ENCODE data around the gene KRT7. TPM values are rescaled to one million over a fixed set of nuclear protein-coding genes. Genes with fewer than 3 reads are reported as not detected.

Gene KRT7
- total and polyA plus RNA-seq, 12 donors, result 0.33 to 34.8 (median 8.4) TPM

GRCh38 chr12:52231305-52232202, 1.5 kb upstream of the KRT7 start:
- intact Hi-C loops (cut with DNase I), result loop anchor here (5.0 kb wide), 2 partner anchors 46 to 96 kb away; no protein-coding TSS in a partner anchor
- no peak for TF ChIP-seq CTCF (IDR thresholded peaks at IDR 0.05)
- no peak for TF ChIP-seq POLR2A (IDR thresholded peaks at IDR 0.05)
- 75 to 85% (median 78%) methylated on average over 13 to 16 of the region's 16 CpGs for WGBS, 4 donors
- Histone ChIP-seq H3K4me1 (replicated peaks in 1 of 2) (peaks cover 0 to 7% of the 10 kb centered on the region in 2 donors), H3K27me3 (peaks cover 20% of the 10 kb centered on the region), H3K9me3 (replicated peaks in 1 of 3) (no peaks in the 10 kb centered on the region), H3K4me3 (no peak overlapping the region), H3K27ac (peak overlapping the region in 1 of 5 donors; percentile 34), H3K36me3 (replicated peaks in 1 of 2) (no peaks in the 10 kb centered on the region)
- no peak for DNase-seq

- intact Hi-C loops (cut with DNase I), result loop anchor here (5.0 kb wide), 2 partner anchors 45 to 95 kb away; no protein-coding TSS in a partner anchor
These were observed 805 bp upstream of the KRT7 start for GRCh38 chr12:52232203-52232673.

GRCh38 chr12:52233462-52234207, 592 bp downstream of the KRT7 start:
- no peaks in the 10 kb centered on the region for H3K9me3 ChIP-seq (replicated peaks in 1 of 3)
- 35 to 74% (median 44%) methylated on average over 8 to 40 of the region's 40 CpGs for WGBS, 4 donors
- peaks cover 20% of the 10 kb centered on the region for H3K27me3 ChIP-seq
- no peak for TF ChIP-seq POLR2A (IDR thresholded peaks at IDR 0.05)
- TF ChIP-seq CTCF (IDR thresholded peaks at IDR 0.05), result no peak
- intact Hi-C loops (cut with DNase I), result loop anchor here (5.0 kb wide), 2 partner anchors 44 to 94 kb away; no protein-coding TSS in a partner anchor
- peaks cover 0 to 7% of the 10 kb centered on the region in 2 donors for H3K4me1 ChIP-seq (replicated peaks in 1 of 2)
- no peaks in the 10 kb centered on the region for H3K36me3 ChIP-seq (replicated peaks in 1 of 2)
- DNase-seq, result peak in 1 of 7 donors; percentile 12
- no peak overlapping the region for H3K27ac ChIP-seq
- H3K4me3 ChIP-seq, result no peak overlapping the region

More at GRCh38 chr12:52232203-52232673, 805 bp upstream of the KRT7 start:
- peaks cover 20% of the 10 kb centered on the region for H3K27me3 ChIP-seq
- H3K4me1 ChIP-seq (replicated peaks in 1 of 2), result peaks cover 0 to 7% of the 10 kb centered on the region in 2 donors
- no peak overlapping the region for H3K27ac ChIP-seq
- WGBS, 4 donors, result 61 to 70% (median 65%) methylated on average over 10 to 12 of the region's 12 CpGs
- no peak overlapping the region for H3K4me3 ChIP-seq
- TF ChIP-seq CTCF (IDR thresholded peaks at IDR 0.05), result no peak
- TF ChIP-seq POLR2A (IDR thresholded peaks at IDR 0.05), result no peak
- H3K36me3 ChIP-seq (replicated peaks in 1 of 2), result no peaks in the 10 kb centered on the region
- no peak for DNase-seq
- no peaks in the 10 kb centered on the region for H3K9me3 ChIP-seq (replicated peaks in 1 of 3)
